NCI-H345 treated with DMSO at 0.1 percent for 48 hours (cell line): ENCODE data around the gene GFOD2.
"Not testable (repeated sequence)": the region's sequence is repeated elsewhere in the genome, so short reads cannot be mapped to it uniquely, and the experiment has no call there.

Source experiments
- DNase-seq: peaks from one replicate; lab custom pipeline; 2025; ENCODE audit not compliant: unreplicated experiment; lab: John Stamatoyannopoulos, UW

The GFOD2 gene

GRCh38 chr16:67707210-67707609 is 11.9 kb downstream of the GFOD2 start:
- no peak for DNase-seq

- DNase-seq: no peak
Observed at GRCh38 chr16:67704110-67704509, 15.0 kb downstream of the GFOD2 start.

GRCh38 chr16:67703626-67704025 is 15.5 kb downstream of the GFOD2 start:
- no peak for DNase-seq

DNA sequence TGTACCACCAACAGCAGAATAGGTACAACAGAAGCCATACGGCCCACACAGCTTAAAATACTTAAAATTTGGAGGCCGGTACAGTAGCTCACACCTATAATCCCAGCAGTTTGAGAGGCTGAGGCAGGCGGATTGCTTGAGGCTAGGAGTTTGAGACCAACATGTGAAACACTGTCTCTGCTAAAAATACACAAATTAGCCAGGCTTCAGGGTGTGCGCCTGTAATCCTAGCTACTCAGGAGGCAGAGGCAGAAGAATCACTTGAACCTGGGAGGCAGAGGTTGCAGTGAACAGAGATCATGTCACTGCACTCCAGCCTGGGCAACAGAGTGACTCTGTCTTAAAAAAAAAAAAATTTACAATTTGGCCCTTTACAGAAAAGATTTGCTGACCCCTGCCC is 17.0 kb downstream of the GFOD2 start:
- no peak for DNase-seq

DNA sequence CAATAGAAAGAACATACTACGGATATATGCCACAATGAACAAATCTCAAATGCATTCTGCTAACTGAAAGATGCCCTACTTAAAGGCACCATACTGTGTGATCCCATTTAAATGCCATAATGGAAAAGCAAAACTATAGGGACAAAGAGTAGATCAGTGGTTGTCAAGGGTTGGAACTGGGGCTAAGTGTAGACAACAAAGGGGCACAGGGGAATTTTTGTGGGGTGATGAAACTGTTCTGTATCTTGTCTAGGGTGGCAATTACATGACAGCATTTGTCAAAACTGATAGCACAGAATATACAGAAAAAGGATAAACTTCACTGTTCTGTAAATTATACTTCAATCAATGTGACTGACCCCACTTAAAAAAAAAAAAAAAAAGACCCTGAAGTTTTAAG is 17.7 kb downstream of the GFOD2 start:
- no peak for DNase-seq

DNA sequence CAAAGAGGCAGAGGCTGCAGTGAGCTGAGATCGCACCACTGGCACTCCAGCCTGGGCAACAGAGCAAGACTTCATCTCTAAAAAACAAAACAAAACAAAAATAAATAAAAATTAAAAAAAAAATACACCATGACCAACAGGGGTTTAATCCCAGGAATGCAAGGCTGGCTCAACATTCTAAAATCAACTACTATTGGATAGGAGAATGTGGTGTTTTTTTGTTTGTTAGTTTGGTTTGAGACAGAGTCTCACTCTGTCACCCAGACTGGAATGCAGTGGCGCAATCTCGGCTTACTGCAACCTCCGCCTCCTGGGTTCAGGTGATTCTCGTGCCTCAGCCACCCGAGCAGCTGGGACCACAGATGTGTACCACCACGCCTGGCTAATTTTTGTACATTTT is 19.9 kb downstream of the GFOD2 start:
- DNase-seq: no peak

DNA sequence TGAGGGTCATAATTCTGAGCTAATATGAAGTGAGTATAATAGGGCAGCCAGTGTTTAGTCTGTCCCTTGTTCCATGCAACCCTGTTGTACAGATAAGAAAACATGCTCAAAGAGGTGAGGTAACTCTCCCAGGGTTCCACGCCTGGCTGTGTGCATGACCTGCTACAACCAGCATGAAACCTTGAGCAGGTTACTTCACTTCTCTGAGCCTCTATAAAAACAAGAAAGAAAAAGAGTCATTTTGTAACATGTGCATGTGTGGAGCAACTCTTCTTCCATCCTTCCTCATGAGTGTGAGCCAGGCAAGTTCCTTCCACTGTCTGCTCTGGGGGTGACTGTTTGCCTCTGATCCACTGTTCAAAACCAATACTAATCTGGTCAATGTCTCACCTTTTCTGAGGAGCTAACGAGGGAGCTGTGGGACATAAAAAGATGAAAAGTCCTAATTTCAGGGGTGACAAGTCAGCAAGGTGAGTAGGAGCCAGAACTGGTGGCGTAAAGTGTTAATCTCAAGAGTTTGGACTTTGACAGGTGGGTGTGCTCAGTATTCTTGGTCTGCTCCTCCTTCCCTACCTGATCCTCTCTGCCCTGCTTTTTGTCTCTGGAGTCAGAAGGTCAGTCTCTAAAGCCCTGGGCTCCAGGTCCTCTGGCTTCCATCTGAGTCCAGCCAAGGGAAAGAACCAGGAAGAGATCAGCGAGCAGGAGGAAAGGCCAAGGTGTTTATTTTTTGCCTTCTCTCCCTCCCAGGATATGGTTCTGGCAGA is 21.5 kb downstream of the GFOD2 start:
- no peak for DNase-seq

DNA sequence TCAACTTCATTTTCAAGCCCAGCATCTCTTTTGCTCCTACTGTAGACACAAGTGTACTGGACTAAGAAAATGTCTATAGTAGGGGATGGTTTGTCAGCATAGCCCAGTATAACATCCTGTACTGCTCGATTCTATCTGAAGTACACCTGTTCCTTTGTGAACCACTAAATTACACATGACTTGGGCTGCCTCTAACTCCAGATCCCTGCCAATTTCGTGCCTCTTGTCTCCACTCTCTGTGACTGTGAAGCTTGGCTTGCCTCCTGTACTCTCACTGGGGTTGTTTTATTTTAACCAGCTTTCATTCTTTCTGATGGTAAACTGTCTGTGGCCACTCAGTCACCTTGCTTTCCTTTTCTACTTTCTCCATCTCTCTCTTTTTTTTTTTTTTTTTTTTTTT is 24.5 kb downstream of the GFOD2 start:
- no peak for DNase-seq

DNA sequence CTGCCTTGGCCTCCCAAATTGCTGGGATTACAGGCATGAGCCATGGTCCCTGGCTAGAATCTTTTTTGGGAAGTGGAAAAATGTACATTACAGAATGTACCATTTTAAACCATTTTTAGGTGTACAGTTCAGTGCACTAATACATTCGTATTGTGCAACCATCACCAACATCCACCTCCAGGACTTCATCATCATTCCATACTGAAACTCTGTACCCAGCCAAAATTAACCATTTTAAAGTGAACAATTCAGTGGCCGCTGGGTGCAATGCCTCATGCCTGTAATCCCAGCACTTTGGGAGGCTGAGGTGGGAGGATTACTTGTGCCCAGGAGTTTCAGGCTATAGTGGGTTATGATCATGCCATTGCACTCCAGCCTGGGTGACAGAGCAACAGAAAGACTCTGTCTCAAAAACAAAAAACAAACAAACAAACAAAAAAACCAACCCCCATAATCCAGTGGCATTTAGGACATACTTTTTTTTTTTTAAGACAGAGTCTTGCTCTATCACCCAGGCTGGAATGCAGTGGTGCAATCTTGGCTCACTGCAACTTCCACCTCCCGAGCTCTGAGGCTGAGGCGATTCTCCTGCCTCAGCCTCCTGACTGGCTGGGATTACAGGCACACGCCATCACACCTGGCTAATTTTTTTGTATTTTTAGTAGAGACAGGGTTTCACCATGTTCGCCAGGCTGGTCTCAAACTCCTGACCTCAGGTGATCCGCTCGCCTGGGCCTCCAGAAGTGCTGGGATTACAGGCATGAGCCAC is 25.4 kb downstream of the GFOD2 start:
- not testable (repeated sequence) for DNase-seq

DNA sequence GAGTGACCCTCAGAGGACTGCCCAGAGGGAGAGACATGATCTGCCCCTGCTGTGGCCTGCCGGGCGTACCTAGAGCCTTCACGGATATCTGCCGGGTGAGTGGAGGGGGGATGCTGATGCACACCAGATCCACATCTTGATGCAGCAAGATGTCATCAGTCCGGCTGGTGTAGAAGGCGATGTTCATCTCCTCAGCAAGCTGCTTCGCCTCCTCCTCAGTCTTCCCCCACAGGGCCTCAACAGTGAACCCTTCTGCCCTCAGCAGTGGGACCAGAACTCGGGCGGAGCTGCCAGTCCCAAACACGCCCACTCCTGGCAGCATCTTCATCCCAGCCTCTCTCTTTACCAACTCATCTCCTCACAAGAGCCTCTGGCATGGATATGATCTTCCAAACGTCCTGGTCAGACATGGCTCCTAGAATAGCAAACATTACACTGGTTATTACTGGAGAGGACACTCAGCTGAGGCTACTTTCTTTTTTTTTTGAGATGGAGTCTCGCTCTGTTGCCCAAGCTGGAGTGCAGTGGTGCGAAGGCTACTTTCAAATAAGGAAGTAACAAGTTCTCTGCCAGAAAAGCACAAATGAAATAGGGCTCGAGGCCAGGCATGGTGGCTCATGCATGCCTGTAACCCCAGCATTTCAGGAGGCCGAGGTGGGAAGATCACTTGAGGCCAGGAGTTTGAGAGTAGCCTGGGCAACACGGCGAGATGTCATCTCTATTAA is 33.6 kb downstream of the GFOD2 start:
- no peak for DNase-seq

DNA sequence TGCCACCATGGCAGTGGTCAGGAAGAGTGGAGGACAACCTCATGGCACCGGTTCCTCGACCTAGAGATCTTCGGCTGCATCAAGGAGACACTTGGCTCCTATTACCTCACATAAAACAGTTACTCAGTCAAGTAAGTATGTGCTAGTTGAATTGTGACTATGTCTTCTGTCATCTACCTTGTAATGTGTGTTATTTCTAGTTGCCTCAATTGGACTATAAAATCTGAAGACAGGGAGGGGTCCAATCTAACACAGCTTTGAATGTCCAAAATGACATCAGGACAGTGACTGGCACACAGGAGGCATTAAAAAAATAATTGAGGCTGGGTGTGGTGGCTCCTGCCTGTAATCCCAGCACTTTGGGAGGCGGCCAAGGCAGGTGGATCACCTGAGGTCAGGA is 35.3 kb downstream of the GFOD2 start:
- DNase-seq: no peak

GRCh38 chr16:67679935-67680897 is 38.9 kb downstream of the GFOD2 start:
- DNase-seq: no peak

- no peak for DNase-seq
Observed at GRCh38 chr16:67678354-67679023, 40.6 kb downstream of the GFOD2 start.

DNA sequence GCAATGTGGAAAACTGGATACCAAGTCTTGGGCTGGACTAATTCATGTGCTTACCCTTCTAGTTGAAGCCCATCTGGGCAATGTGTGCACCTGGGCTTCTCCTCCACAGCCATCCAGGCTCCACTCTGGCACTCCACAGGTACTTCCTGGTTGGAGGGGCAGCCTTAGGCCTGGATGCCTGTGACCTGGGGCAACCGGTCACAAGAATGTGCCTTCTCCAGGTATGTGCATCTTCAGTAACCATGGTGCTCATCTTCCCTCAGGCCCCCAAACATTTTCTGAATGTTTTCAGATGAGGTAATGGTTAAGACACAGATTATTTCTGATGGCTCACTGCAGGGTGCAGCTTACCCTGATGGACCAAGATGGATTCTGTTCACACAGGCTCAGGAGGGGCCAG is 41.4 kb downstream of the GFOD2 start:
- no peak for DNase-seq

DNA sequence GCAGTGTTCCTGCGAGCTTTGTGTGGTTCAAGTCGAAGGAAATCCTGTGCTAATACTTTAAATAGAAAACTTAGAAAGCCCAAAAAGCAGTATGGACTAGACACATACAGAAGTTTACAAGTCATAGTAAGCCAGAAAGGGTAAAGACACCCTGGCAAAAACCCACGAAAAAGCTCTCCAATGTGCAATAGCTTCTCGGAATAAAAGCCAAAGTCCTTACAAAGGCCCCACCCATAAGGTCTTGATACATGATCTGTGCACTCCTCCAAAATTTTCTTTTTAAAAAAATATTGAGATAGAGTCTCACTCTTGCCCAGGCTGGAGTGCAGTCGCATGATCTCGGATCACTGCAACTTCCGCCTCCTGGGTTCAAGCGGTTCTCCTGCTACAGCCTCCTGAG is 42.2 kb downstream of the GFOD2 start:
- DNase-seq: no peak

DNA sequence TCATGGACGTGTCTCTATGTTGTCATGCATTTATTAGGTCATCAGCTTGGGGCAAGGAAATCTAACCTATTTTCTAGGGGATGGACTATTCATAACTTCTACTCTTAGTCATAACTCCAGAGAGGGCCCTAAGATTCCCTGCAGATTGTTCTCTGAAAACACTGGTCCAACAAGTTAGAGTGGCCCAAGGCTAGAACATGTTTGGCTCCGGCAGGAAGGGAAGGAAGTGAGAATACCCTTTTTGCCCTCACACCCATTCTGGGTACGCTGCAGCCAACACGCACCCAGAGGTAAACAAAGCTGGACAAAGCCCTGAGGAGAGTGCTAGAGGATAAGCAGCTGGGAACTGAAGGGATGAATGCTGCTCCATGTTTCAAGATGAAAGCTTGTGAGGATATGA is 42.6 kb downstream of the GFOD2 start:
- no peak for DNase-seq

DNA sequence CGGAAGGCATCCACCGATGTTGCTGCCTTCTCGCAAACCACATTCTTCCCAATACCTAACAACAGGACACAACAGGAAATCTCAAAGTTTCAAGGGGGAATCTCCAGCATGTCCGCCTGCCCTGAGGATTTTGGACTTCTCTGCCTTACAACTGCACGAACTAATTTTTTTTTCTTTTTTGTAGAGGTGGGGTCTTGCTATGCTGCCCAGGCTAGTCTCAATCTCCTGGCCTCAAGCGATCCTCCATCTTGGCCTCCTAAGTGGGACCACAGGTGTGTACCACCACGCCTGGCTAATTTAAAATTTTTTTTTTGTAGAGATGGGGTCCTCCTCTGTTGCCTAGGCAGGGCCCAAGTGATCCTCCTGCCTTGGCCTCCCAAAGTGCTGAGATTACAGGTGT is 43.1 kb downstream of the GFOD2 start:
- no peak for DNase-seq

GRCh38 chr16:67675579-67675935 is 43.6 kb downstream of the GFOD2 start:
- no peak for DNase-seq

DNA sequence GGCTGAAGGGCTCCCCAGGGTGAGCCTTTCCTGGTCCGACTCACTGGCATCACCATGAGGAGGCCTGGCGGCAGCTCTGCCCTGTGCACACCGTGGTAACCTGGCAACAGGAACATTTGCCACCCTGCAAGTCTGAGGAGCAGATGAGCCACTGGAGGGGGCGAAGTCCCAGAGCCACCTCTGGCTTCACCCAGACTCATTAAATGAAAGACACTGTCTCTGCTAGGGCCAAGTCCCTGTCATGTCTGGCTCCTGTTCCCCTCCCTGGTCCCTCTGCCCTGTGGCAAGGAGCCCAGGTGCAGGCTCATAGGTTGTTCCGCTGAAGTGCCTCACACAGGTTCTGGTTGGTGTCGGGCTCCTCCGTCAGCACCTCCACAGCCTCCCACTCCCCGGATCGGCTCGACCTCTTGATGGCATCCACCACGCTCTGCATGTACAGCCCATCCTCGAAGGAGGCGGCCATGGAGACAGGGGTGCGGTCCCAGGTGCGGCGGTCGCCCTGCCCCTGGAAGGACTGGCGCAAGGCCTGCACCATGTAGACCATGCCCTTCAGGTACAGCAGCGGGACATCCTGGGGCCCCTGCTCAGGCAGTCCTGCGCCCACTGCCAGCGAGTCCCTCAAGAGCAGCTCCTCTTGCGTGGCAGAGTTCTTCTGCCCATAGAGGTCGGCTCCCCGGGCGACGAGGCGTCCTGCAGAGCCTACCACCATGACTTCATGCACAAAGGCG is 44.1 kb downstream of the GFOD2 start:
- DNase-seq: no peak
